WTC11 (cell line): ENCODE data around the gene DYNC1I2.

ENCODE experiments used
- CBFB ChIP-seq: sonication (generic); formaldehyde crosslinking; IDR thresholded peaks from 2 replicates; pipeline ENCODE4 v1.8.1; 2022; ENCODE audit warnings: mild to moderate bottlenecking, low read depth, missing genetic modification reagents
- GABPB1 ChIP-seq: sonication (generic); formaldehyde crosslinking; IDR thresholded peaks from 2 replicates; pipeline ENCODE4 v1.8.1; 2023; ENCODE audit warnings: mild to moderate bottlenecking, missing genetic modification reagents
- GRHL2 ChIP-seq: fragments of 250-450 bp; sonication (Bioruptor Pico); IDR thresholded peaks from 2 replicates; pipeline ENCODE4 v1.8.0; 2022; ENCODE audit warnings: mild to moderate bottlenecking, moderate library complexity; ENCODE audit not compliant: insufficient replicate concordance, severe bottlenecking
- IRF2 ChIP-seq: sonication (generic); formaldehyde crosslinking; IDR thresholded peaks from 2 replicates; pipeline ENCODE4 v1.8.0; 2022; ENCODE audit warnings: low read depth, missing genetic modification reagents, borderline replicate concordance
- JUN ChIP-seq: sonication (generic); formaldehyde crosslinking; IDR thresholded peaks from 2 replicates; pipeline ENCODE4 v1.8.0; 2023; ENCODE audit warnings: mild to moderate bottlenecking, missing genetic modification reagents
- NFE2L1 ChIP-seq: sonication (generic); formaldehyde crosslinking; IDR thresholded peaks from 2 replicates; pipeline ENCODE4 v1.8.1; 2023; ENCODE audit warnings: missing genetic modification reagents
- NR3C1 ChIP-seq: sonication (generic); formaldehyde crosslinking; conservative IDR thresholded peaks from 2 replicates; pipeline ENCODE4 v1.8.1; 2023; ENCODE audit warnings: low read depth, mild to moderate bottlenecking, missing genetic modification reagents
- TP53 ChIP-seq: sonication (generic); formaldehyde crosslinking; IDR thresholded peaks from 2 replicates; pipeline ENCODE4 v1.8.1; 2023; ENCODE audit warnings: mild to moderate bottlenecking, missing genetic modification reagents
- TF ChIP-seq, protein P1 (sequence below): fragments of 200-600 bp; IDR thresholded peaks from 2 replicates; pipeline ENCODE4 v1.8.0; 2022; ENCODE audit warnings: antibody characterized with exemption
- TF ChIP-seq, protein P2 (sequence below): sonication (generic); formaldehyde crosslinking; IDR thresholded peaks from 2 replicates; pipeline ENCODE4 v1.8.1; 2023; ENCODE audit warnings: mild to moderate bottlenecking, missing genetic modification reagents
- TF ChIP-seq, protein P3 (sequence below): fragments of 250-450 bp; sonication (Bioruptor Pico); IDR thresholded peaks from 2 replicates; pipeline ENCODE4 v1.8.0; 2021; ENCODE audit warnings: mild to moderate bottlenecking
- TF ChIP-seq, protein P4 (sequence below): sonication (generic); formaldehyde crosslinking; IDR thresholded peaks from 2 replicates; pipeline ENCODE4 v1.8.1; 2022; ENCODE audit warnings: mild to moderate bottlenecking, missing genetic modification reagents, moderate library complexity, borderline replicate concordance

DNA sequence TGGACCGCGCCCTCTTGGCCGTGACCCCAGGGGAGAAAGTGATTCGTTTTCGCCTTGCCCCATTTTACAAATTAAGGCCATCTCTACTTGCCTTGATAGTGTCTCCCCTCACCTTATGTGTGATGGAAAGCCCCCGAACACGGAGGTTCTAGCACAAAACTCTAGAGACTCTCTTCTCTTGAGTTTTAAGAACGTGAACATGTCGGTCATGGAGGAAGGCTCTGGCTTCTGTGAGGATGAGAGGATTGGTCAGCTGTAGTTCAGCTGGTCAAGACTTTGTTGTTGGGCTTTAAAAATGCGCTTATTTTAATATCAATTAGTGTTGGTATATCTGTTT is 828 bp downstream of the DYNC1I2 start:
- no peak for TF ChIP-seq NFE2L1 (CRISPR knock-in tag)
- TF ChIP-seq, protein P1, sequence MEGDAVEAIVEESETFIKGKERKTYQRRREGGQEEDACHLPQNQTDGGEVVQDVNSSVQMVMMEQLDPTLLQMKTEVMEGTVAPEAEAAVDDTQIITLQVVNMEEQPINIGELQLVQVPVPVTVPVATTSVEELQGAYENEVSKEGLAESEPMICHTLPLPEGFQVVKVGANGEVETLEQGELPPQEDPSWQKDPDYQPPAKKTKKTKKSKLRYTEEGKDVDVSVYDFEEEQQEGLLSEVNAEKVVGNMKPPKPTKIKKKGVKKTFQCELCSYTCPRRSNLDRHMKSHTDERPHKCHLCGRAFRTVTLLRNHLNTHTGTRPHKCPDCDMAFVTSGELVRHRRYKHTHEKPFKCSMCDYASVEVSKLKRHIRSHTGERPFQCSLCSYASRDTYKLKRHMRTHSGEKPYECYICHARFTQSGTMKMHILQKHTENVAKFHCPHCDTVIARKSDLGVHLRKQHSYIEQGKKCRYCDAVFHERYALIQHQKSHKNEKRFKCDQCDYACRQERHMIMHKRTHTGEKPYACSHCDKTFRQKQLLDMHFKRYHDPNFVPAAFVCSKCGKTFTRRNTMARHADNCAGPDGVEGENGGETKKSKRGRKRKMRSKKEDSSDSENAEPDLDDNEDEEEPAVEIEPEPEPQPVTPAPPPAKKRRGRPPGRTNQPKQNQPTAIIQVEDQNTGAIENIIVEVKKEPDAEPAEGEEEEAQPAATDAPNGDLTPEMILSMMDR: no peak
- TF ChIP-seq TP53 (CRISPR knock-in tag): no peak
- TF ChIP-seq, protein P2, sequence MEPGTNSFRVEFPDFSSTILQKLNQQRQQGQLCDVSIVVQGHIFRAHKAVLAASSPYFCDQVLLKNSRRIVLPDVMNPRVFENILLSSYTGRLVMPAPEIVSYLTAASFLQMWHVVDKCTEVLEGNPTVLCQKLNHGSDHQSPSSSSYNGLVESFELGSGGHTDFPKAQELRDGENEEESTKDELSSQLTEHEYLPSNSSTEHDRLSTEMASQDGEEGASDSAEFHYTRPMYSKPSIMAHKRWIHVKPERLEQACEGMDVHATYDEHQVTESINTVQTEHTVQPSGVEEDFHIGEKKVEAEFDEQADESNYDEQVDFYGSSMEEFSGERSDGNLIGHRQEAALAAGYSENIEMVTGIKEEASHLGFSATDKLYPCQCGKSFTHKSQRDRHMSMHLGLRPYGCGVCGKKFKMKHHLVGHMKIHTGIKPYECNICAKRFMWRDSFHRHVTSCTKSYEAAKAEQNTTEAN (CRISPR knock-in tag): no peak
- TF ChIP-seq CBFB (CRISPR knock-in tag): no peak
- no peak for TF ChIP-seq GABPB1 (CRISPR knock-in tag)
- no peak for TF ChIP-seq GRHL2
- no peak for TF ChIP-seq IRF2 (CRISPR knock-in tag)
- no peak for TF ChIP-seq NR3C1
- TF ChIP-seq JUN: no peak
- TF ChIP-seq, protein P3, sequence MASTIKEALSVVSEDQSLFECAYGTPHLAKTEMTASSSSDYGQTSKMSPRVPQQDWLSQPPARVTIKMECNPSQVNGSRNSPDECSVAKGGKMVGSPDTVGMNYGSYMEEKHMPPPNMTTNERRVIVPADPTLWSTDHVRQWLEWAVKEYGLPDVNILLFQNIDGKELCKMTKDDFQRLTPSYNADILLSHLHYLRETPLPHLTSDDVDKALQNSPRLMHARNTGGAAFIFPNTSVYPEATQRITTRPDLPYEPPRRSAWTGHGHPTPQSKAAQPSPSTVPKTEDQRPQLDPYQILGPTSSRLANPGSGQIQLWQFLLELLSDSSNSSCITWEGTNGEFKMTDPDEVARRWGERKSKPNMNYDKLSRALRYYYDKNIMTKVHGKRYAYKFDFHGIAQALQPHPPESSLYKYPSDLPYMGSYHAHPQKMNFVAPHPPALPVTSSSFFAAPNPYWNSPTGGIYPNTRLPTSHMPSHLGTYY (CRISPR knock-in tag): no peak
- TF ChIP-seq, protein P4, sequence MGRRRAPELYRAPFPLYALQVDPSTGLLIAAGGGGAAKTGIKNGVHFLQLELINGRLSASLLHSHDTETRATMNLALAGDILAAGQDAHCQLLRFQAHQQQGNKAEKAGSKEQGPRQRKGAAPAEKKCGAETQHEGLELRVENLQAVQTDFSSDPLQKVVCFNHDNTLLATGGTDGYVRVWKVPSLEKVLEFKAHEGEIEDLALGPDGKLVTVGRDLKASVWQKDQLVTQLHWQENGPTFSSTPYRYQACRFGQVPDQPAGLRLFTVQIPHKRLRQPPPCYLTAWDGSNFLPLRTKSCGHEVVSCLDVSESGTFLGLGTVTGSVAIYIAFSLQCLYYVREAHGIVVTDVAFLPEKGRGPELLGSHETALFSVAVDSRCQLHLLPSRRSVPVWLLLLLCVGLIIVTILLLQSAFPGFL: no peak
